HepG2 (cell line): ENCODE measurements around the gene SPATA25. TPM values are rescaled to one million over a fixed set of nuclear protein-coding genes. Genes with fewer than 3 reads are reported as not detected.

Experiments used
- ARID2 ChIP-seq: sonication (generic); formaldehyde crosslinking; IDR thresholded peaks from 2 replicates; pipeline ENCODE4 v1.8.1; 2022; ENCODE audit warnings: mild to moderate bottlenecking, missing genetic modification reagents, borderline replicate concordance
- ATF7 ChIP-seq, 2 experiments: fragments of 450-650 bp in 1 of 2; sonication (generic) in 1 of 2; formaldehyde crosslinking in 1 of 2; IDR thresholded peaks; 2 replicates each; pipeline versions ENCODE4 v1.4.0 to v1.6.1; 2016 to 2020; ENCODE audit warnings: antibody characterized with exemption in 1 of 2, mild to moderate bottlenecking in 1 of 2, missing genetic modification reagents in 1 of 2
- CENPBD1 ChIP-seq: sonication (generic); formaldehyde crosslinking; IDR thresholded peaks from 2 replicates; pipeline ENCODE4 v1.8.0; 2022; ENCODE audit warnings: missing genetic modification reagents, low read depth, mild to moderate bottlenecking, borderline replicate concordance
- EZH2 ChIP-seq: conservative IDR thresholded peaks from 2 replicates; pipeline ENCODE4 v1.6.1; 2012; ENCODE audit warnings: mild to moderate bottlenecking, low read depth, low read length, moderate library complexity
- FOXM1 ChIP-seq: sonication (generic); formaldehyde crosslinking; IDR thresholded peaks from 2 replicates; pipeline ENCODE4 v1.5.0; 2020; ENCODE audit warnings: missing genetic modification reagents
- JUND ChIP-seq: sonication (generic); formaldehyde crosslinking; IDR thresholded peaks from 2 replicates; pipeline ENCODE4 v1.8.0; 2022; ENCODE audit warnings: mild to moderate bottlenecking, missing genetic modification reagents
- KDM2A ChIP-seq: sonication (generic); formaldehyde crosslinking; IDR thresholded peaks from 2 replicates; pipeline ENCODE4 v1.4.0; 2020; ENCODE audit warnings: low read depth, missing genetic modification reagents, borderline replicate concordance
- KDM5B ChIP-seq: sonication (generic); formaldehyde crosslinking; IDR thresholded peaks from 2 replicates; pipeline ENCODE4 v1.4.0; 2020; ENCODE audit warnings: missing genetic modification reagents, mild to moderate bottlenecking, borderline replicate concordance
- NFYB ChIP-seq: sonication (generic); formaldehyde crosslinking; IDR thresholded peaks from 2 replicates; pipeline ENCODE4 v1.4.0; 2020; ENCODE audit warnings: missing genetic modification reagents
- PHF21A ChIP-seq: sonication (generic); formaldehyde crosslinking; IDR thresholded peaks from 2 replicates; pipeline ENCODE4 v1.5.0; 2020; ENCODE audit warnings: mild to moderate bottlenecking, missing genetic modification reagents
- PTBP1 ChIP-seq: fragments of 200-400 bp; formaldehyde crosslinking; IDR thresholded peaks from 2 replicates; pipeline ENCODE4 v1.6.1; 2018; ENCODE audit warnings: low read length, low read depth; ENCODE audit not compliant: poor library complexity, severe bottlenecking
- STAT5B ChIP-seq: sonication (generic); formaldehyde crosslinking; IDR thresholded peaks from 2 replicates; pipeline ENCODE4 v1.4.0; 2020; ENCODE audit warnings: missing genetic modification reagents
- XRCC5 ChIP-seq: fragments of 200-400 bp; formaldehyde crosslinking; optimal IDR thresholded peaks from 2 replicates; pipeline ENCODE3; 2017; ENCODE audit warnings: mild to moderate bottlenecking, low read length
- ZBTB25 ChIP-seq: IDR thresholded peaks from 2 replicates; pipeline ENCODE4 v1.6.1; 2018; ENCODE audit warnings: missing genetic modification reagents
- ZFP41 ChIP-seq: sonication (generic); formaldehyde crosslinking; IDR thresholded peaks from 2 replicates; pipeline ENCODE4 v1.4.0; 2020; ENCODE audit warnings: mild to moderate bottlenecking, missing genetic modification reagents, borderline replicate concordance
- ZNF280D ChIP-seq: sonication (generic); formaldehyde crosslinking; IDR thresholded peaks from 2 replicates; pipeline ENCODE4 v1.5.1; 2020; ENCODE audit warnings: mild to moderate bottlenecking, missing genetic modification reagents
- ZNF530 ChIP-seq: sonication (generic); formaldehyde crosslinking; IDR thresholded peaks from 2 replicates; pipeline ENCODE4 v1.5.0; 2020; ENCODE audit warnings: low read depth, mild to moderate bottlenecking, missing genetic modification reagents
- ZNF557 ChIP-seq: sonication (generic); formaldehyde crosslinking; IDR thresholded peaks from 2 replicates; pipeline ENCODE4 v1.4.0; 2020; ENCODE audit warnings: missing genetic modification reagents
- polyA plus RNA-seq, 8 experiments: library from polyadenylated mRNA; depleted of rRNA in 3 of 8; stranded (reverse) in 7 of 8; unstranded in 1 of 8; fragments of >200 nt; fragmentation: Illumina TruSeq in 4 of 8; extraction: Trizol in 4 of 8; gene quantifications; 2 replicates each; pipeline versions ENCODE4 v1.2.1 to v1.2.3, GENCODE V29; 2011 to 2016; ENCODE audit warnings: low read depth in 4 of 8, missing spikeins in 1 of 8, mixed read lengths in 1 of 8; ENCODE audit not compliant: insufficient read depth in 1 of 8
- total RNA-seq, 5 experiments: library from RNA; depleted of rRNA; stranded (reverse); fragments of >200 nt; fragmentation: Illumina TruSeq; extraction: Trizol; gene quantifications; 2 replicates each; pipeline ENCODE4 v1.2.3, GENCODE V29; 2016; ENCODE audit warnings: low read depth in 1 of 5
- TF ChIP-seq, protein P1 (sequence below): IDR thresholded peaks from 2 replicates; pipeline ENCODE4 v1.6.1; 2016; ENCODE audit warnings: mild to moderate bottlenecking
- TF ChIP-seq, protein P2 (sequence below): sonication (generic); formaldehyde crosslinking; IDR thresholded peaks from 2 replicates; pipeline ENCODE4 v1.5.1; 2020; ENCODE audit warnings: mild to moderate bottlenecking, missing genetic modification reagents, moderate library complexity

The SPATA25 gene
- total and polyA plus RNA-seq, 2 of the 13 experiments (the other 11 are each of a cell fraction or from before 2014, with no cell fraction given) = 4.8 to 7.6 TPM

DNA sequence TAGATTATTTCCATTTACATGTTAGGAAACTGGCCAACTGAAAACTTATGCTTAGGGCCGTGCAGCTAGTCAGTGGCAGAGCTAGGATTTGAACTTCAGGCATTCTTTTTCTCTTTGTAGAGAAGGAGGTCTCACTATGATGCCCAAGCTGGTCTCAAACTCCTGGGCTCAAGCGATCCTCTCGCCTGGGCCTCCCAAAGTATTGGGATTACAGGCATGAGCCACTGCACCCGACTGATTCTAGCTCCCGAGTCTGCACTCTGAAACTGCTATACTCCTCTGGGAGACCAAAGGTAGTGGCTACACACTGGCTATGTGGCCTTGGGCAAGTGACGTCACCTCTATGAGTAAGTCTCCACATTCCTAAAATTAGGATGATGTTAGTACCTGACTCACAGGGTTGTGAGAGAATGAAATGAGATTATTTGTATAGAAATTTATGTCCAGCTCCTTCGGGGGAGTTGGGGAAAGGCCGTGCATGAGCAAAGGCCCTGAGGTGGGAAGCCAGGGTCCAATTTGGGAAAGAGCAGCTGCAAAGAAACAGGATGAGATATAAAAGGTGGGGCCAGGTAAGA lies 18.2 kb upstream of the SPATA25 start (continued):
- TF ChIP-seq, protein P1, sequence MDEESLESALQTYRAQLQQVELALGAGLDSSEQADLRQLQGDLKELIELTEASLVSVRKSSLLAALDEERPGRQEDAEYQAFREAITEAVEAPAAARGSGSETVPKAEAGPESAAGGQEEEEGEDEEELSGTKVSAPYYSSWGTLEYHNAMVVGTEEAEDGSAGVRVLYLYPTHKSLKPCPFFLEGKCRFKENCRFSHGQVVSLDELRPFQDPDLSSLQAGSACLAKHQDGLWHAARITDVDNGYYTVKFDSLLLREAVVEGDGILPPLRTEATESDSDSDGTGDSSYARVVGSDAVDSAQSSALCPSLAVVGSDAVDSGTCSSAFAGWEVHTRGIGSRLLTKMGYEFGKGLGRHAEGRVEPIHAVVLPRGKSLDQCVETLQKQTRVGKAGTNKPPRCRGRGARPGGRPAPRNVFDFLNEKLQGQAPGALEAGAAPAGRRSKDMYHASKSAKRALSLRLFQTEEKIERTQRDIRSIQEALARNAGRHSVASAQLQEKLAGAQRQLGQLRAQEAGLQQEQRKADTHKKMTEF (CRISPR knock-in tag) = 0 out of 2 replicates have a peak, but pooled peaks have one; percentile 49
- TF ChIP-seq ZFP41 (CRISPR knock-in tag) (no peak), KDM5B (CRISPR knock-in tag) (no peak), CENPBD1 (CRISPR knock-in tag) (no peak), EZH2 (no peak), ZNF557 (CRISPR knock-in tag) (no peak), NFYB (CRISPR knock-in tag) (no peak), ATF7 (IDR thresholded peaks at IDR 0.05) (peak; percentile 99), ATF7 (CRISPR knock-in tag; IDR thresholded peaks at IDR 0.05) (no peak; the same call in 1 of the 2 replicates), ZBTB25 (CRISPR knock-in tag) (no peak), PHF21A (no peak), XRCC5 (no peak), ARID2 (no peak), ZNF280D (CRISPR knock-in tag) (no peak), KDM2A (CRISPR knock-in tag) (no peak), FOXM1 (no peak), PTBP1 (no peak), STAT5B (CRISPR knock-in tag) (no peak), ZNF530 (CRISPR knock-in tag) (no peak), JUND (CRISPR knock-in tag) (peak; percentile 59; the same call in 1 of the 2 replicates)
- TF ChIP-seq, protein P2, sequence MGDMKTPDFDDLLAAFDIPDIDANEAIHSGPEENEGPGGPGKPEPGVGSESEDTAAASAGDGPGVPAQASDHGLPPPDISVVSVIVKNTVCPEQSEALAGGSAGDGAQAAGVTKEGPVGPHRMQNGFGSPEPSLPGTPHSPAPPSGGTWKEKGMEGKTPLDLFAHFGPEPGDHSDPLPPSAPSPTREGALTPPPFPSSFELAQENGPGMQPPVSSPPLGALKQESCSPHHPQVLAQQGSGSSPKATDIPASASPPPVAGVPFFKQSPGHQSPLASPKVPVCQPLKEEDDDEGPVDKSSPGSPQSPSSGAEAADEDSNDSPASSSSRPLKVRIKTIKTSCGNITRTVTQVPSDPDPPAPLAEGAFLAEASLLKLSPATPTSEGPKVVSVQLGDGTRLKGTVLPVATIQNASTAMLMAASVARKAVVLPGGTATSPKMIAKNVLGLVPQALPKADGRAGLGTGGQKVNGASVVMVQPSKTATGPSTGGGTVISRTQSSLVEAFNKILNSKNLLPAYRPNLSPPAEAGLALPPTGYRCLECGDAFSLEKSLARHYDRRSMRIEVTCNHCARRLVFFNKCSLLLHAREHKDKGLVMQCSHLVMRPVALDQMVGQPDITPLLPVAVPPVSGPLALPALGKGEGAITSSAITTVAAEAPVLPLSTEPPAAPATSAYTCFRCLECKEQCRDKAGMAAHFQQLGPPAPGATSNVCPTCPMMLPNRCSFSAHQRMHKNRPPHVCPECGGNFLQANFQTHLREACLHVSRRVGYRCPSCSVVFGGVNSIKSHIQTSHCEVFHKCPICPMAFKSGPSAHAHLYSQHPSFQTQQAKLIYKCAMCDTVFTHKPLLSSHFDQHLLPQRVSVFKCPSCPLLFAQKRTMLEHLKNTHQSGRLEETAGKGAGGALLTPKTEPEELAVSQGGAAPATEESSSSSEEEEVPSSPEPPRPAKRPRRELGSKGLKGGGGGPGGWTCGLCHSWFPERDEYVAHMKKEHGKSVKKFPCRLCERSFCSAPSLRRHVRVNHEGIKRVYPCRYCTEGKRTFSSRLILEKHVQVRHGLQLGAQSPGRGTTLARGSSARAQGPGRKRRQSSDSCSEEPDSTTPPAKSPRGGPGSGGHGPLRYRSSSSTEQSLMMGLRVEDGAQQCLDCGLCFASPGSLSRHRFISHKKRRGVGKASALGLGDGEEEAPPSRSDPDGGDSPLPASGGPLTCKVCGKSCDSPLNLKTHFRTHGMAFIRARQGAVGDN (CRISPR knock-in tag) = no peak
